Stimulated activated naive CD4-positive, alpha-beta T cell treated with Interleukin-2 at 50 U/mL for 16 hours (primary cell): Measurements from ENCODE around the gene TMEM179.

Experiments
- DNase-seq: peaks from one replicate; lab custom pipeline; 2025; lab: John Stamatoyannopoulos, UW

The TMEM179 gene

GRCh38 chr14:104544362-104544961 is 60.1 kb downstream of the TMEM179 start:
- DNase-seq, result no peak

DNA sequence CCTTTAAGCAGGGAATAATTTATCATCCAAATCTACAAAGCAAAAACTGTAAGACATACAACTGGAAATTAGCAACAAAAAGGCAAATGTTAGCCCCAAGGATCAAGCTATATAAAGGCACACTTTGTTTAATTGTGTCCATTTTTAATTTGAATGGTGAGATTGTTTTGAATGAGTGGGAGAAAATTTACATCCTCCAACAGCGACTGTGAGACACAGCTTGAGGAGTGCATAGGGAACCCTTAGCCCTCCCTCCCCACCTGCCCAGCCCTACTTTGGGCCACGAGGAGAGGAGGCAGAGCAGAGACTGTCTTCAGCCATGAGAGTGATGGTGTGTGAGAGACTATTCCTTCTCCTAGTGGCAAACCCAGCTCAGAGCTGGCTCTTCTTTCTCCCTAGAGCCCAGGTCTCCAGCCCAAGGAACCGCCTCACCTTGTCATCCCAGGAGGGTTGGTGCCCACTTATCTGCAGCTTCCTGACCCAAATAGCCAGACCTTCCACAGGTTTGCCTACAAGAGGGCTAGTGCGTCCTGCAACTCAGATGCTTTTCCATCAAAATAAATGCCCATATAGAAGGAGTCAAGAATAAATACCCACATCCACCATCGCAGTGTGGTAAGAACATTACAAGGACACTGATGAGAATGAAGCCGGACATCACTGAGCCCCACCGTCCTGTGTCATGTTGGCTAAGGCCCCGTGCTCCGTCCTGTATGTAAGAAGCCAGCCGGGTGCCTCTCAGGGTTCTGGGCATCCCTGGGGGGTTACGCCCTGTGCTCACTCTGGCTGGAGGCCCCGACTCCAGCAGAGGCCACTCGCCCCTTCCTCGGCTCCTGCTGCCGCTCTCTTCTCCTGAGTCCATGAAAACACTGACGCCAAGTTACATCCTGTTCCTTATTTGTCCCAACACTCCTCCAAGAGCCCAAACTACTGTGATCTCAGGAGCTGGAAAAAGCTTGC is 61.4 kb downstream of the TMEM179 start:
- DNase-seq, result no peak

DNA sequence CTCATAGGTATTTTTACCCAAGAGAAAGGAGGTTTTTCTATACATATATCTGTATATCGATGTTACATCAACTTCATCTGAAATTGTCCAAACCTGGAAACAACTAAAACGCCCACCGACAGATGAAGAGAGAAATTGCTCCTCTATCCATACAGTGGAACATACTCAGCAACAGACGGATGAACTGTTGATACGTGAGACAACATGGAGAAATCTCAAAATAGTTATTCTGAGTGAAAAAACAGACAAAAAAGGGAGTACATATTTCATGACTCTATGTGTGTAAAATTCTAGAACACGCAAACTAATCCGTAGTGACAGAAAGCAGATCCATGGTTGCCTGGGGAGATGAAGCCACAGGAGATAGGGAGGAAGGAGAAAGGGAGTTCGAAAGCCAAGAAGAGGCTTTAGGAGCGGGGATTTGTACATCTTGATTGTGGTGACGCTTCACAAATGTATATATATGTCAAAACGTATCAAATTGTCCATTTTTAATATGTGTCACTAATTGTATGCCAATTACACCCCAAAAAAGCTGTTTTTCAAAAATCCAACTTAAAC is 62.6 kb downstream of the TMEM179 start:
- no peak for DNase-seq
